ENCODE measurements around the gene SLC6A13. TPM values are rescaled to one million over a fixed set of nuclear protein-coding genes. Genes with fewer than 3 reads are reported as not detected.

Gene SLC6A13
- total RNA-seq, 2 donors from 2014 or later, result 0.85 TPM; not detected in 1

GRCh38 chr12:212715-213526 is 49.7 kb downstream of the SLC6A13 start:
- Histone ChIP-seq H3K27ac (no peak overlapping the region), H3K4me3 (no peak overlapping the region), H3K36me3 (no peaks in the 10 kb centered on the region), H3K9me3 (no peaks in the 10 kb centered on the region), H3K27me3 (replicated peaks; ENCODE audit: insufficient read depth) (no peaks in the 10 kb centered on the region), H3K4me1 (replicated peaks) (no peaks in the 10 kb centered on the region)
- intact Hi-C loops (cut with DNase I), result no loop called here
- DNase-seq (ENCODE audit: low spot score), result no peak
- 32% methylated on average over 22 of the region's 22 CpGs for WGBS
- TF ChIP-seq POLR2AphosphoS5 (IDR thresholded peaks at IDR 0.05) (no peak), CTCF (IDR thresholded peaks at IDR 0.05) (no peak), POLR2A (IDR thresholded peaks at IDR 0.05) (no peak)

- intact Hi-C loops (cut with DNase I), result no loop called here
- H3K27me3 ChIP-seq (replicated peaks; ENCODE audit: insufficient read depth), result no peaks in the 10 kb centered on the region
Observed at GRCh38 chr12:212415-212714, 50.3 kb downstream of the SLC6A13 start.

GRCh38 chr12:211639-212414 is 50.8 kb downstream of the SLC6A13 start:
- no peak for TF ChIP-seq POLR2AphosphoS5 (IDR thresholded peaks at IDR 0.05)
- TF ChIP-seq CTCF (IDR thresholded peaks at IDR 0.05), result no peak
- no peak for TF ChIP-seq POLR2A (IDR thresholded peaks at IDR 0.05)

More at GRCh38 chr12:212415-212714, 50.3 kb downstream of the SLC6A13 start:
- Histone ChIP-seq H3K9me3 (no peaks in the 10 kb centered on the region), H3K4me1 (replicated peaks) (no peaks in the 10 kb centered on the region), H3K36me3 (no peaks in the 10 kb centered on the region), H3K27ac (no peak overlapping the region), H3K4me3 (no peak overlapping the region)
- WGBS, result 75% methylated on average over 8 of the region's 8 CpGs
- DNase-seq (ENCODE audit: low spot score), result no peak
- TF ChIP-seq CTCF (IDR thresholded peaks at IDR 0.05), result no peak
- no peak for TF ChIP-seq POLR2AphosphoS5 (IDR thresholded peaks at IDR 0.05)
- no peak for TF ChIP-seq POLR2A (IDR thresholded peaks at IDR 0.05)

GRCh38 chr12:211142-211465 is 51.5 kb downstream of the SLC6A13 start:
- Histone ChIP-seq H3K27me3 (replicated peaks; ENCODE audit: insufficient read depth) (no peaks in the 10 kb centered on the region), H3K36me3 (no peaks in the 10 kb centered on the region), H3K9me3 (no peaks in the 10 kb centered on the region), H3K4me1 (replicated peaks) (no peaks in the 10 kb centered on the region), H3K4me3 (no peak overlapping the region), H3K27ac (no peak overlapping the region)
- no peak for TF ChIP-seq POLR2AphosphoS5 (IDR thresholded peaks at IDR 0.05)
- WGBS, result 89% methylated on average over 3 of the region's 3 CpGs
- intact Hi-C loops (cut with DNase I), result no loop called here
- DNase-seq (ENCODE audit: low spot score), result no peak

More at GRCh38 chr12:211639-212414, 50.8 kb downstream of the SLC6A13 start:
- intact Hi-C loops (cut with DNase I), result no loop called here
- Histone ChIP-seq H3K9me3 (no peaks in the 10 kb centered on the region), H3K4me3 (no peak overlapping the region), H3K27ac (no peak overlapping the region), H3K4me1 (replicated peaks) (no peaks in the 10 kb centered on the region), H3K27me3 (replicated peaks; ENCODE audit: insufficient read depth) (no peaks in the 10 kb centered on the region), H3K36me3 (no peaks in the 10 kb centered on the region)
- no peak for DNase-seq (ENCODE audit: low spot score)
- 88% methylated on average over 16 of the region's 16 CpGs for WGBS

GRCh38 chr12:210277-211141 is 52.1 kb downstream of the SLC6A13 start:
- DNase-seq (ENCODE audit: low spot score), result no peak

More at GRCh38 chr12:210277-211141, 52.1 kb downstream of the SLC6A13 start:
- Histone ChIP-seq H3K4me3 (no peak overlapping the region), H3K36me3 (no peaks in the 10 kb centered on the region), H3K27me3 (replicated peaks; ENCODE audit: insufficient read depth) (no peaks in the 10 kb centered on the region), H3K4me1 (replicated peaks) (no peaks in the 10 kb centered on the region), H3K9me3 (no peaks in the 10 kb centered on the region), H3K27ac (no peak overlapping the region)
- WGBS, result 74% methylated on average over 16 of the region's 16 CpGs
- no peak for TF ChIP-seq POLR2A (IDR thresholded peaks at IDR 0.05)
- TF ChIP-seq POLR2AphosphoS5 (IDR thresholded peaks at IDR 0.05), result no peak
- TF ChIP-seq CTCF (IDR thresholded peaks at IDR 0.05), result no peak
- intact Hi-C loops (cut with DNase I), result no loop called here
